ENCODE results near the gene DNM3. TPM values are rescaled to one million over a fixed set of nuclear protein-coding genes. Genes with fewer than 3 reads are reported as not detected.

The DNM3 gene
- total and polyA plus RNA-seq, 2 donors (not counting 1 experiment from before 2014, with no cell fraction given), result 1.0 to 1.3 TPM

DNA sequence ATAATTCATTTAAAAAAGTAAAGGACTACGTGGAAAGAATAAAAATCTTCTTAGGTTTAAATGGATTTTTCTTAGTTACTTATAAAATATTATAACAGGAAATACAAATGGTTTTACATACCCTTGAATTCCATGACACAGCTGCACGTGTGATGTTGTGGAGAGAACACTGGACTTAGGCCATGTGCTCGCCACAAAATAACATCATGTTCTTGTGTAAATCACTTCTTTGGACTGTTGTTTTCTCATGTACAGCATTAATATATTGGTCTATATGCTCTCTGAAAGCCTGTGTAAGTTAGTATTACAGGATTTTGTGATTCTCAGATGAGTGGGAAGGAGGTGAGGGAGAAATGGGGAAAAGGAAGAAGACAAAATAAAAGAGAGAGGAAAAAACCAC lies 228.2 kb downstream of the DNM3 start:
- no peaks in the 10 kb centered on the region for H3K79me2 ChIP-seq (ENCODE audit: control insufficient read depth, insufficient read depth, low read length)
- Mint-ChIP-seq H3K27me3 (no peaks in the 10 kb centered on the region), H3K4me3 (no peak overlapping the region), H3K9me3 (ENCODE audit: insufficient read depth) (no peaks in the 10 kb centered on the region), H3K27ac (no peak overlapping the region), H3K4me1 (no peaks in the 10 kb centered on the region)
- intact Hi-C loops (cut with micrococcal nuclease), result no loop called here
- no peak overlapping the region for H2AFZ ChIP-seq (ENCODE audit: insufficient read depth, low read depth, low read length, poor library complexity, severe bottlenecking)
- POLR2A ChIA-PET, result no interaction called here
- H3K36me3 ChIP-seq (replicated peaks in 1 of 2; ENCODE audit: control extremely low read depth in 1 of 2, control insufficient read depth in 1 of 2, extremely low read depth in 1 of 2, insufficient read depth in 2 of 2, low read length in 1 of 2), result no peaks in the 10 kb centered on the region
- ATAC-seq (ENCODE audit: low read depth), result no peak
- TF ChIP-seq CTCF (IDR thresholded peaks at IDR 0.05), result no peak
- no peak for TF ChIP-seq EZH2 (IDR thresholded peaks at IDR 0.05; ENCODE audit: borderline replicate concordance, insufficient read depth, low read depth, low read length, poor library complexity, severe bottlenecking)
- DNase-seq, result no peak
- H3K4me1 ChIP-seq (ENCODE audit: control insufficient read depth in 2 of 2, insufficient read depth in 2 of 2, low read length in 2 of 2), result no peaks in the 10 kb centered on the region
- no peaks in the 10 kb centered on the region for H3K27me3 ChIP-seq (replicated peaks in 1 of 4; ENCODE audit: control extremely low read depth in 1 of 4, control insufficient read depth in 3 of 4, insufficient read depth in 4 of 4, low read length in 3 of 4)
- no peak overlapping the region for H3K4me2 ChIP-seq (replicated peaks; ENCODE audit: low read depth, low read length, poor library complexity, severe bottlenecking)
- H3K9ac ChIP-seq (ENCODE audit: low read length), result no peak overlapping the region
- no peaks in the 10 kb centered on the region for H3K9me3 ChIP-seq (ENCODE audit: control extremely low read depth in 1 of 3, control insufficient read depth in 2 of 3, insufficient read depth in 1 of 3, low read length in 2 of 3)
- no peaks in the 10 kb centered on the region for H4K20me1 ChIP-seq (ENCODE audit: control insufficient read depth, insufficient read depth, low read length, poor library complexity, severe bottlenecking)
- H3K4me3 ChIP-seq (ENCODE audit: control extremely low read depth in 1 of 5, extremely low read depth in 1 of 5, insufficient read depth in 1 of 5, low read depth in 2 of 5, low read length in 4 of 5), result no peak overlapping the region
- WGBS (ENCODE audit: insufficient coverage), result no CpG with 5 or more reads among the region's 3 CpGs
- no peak overlapping the region for H3K27ac ChIP-seq (ENCODE audit: low read length in 2 of 2)
- CTCF ChIA-PET, result no interaction called here

- H3K4me3 ChIP-seq (ENCODE audit: control extremely low read depth in 1 of 5, extremely low read depth in 1 of 5, insufficient read depth in 1 of 5, low read depth in 2 of 5, low read length in 4 of 5), result no peak overlapping the region
- no peak overlapping the region for H2AFZ ChIP-seq (ENCODE audit: insufficient read depth, low read depth, low read length, poor library complexity, severe bottlenecking)
- ChIA-PET POLR2A (no interaction called here), CTCF (no interaction called here)
- H3K27me3 ChIP-seq (replicated peaks in 1 of 4; ENCODE audit: control extremely low read depth in 1 of 4, control insufficient read depth in 3 of 4, insufficient read depth in 4 of 4, low read length in 3 of 4), result no peaks in the 10 kb centered on the region
- TF ChIP-seq CTCF (IDR thresholded peaks at IDR 0.05) (no peak), EZH2 (IDR thresholded peaks at IDR 0.05; ENCODE audit: borderline replicate concordance, insufficient read depth, low read depth, low read length, poor library complexity, severe bottlenecking) (no peak)
- Mint-ChIP-seq H3K9me3 (ENCODE audit: insufficient read depth) (no peaks in the 10 kb centered on the region), H3K4me3 (no peak overlapping the region), H3K4me1 (no peaks in the 10 kb centered on the region), H3K27ac (no peak overlapping the region), H3K27me3 (no peaks in the 10 kb centered on the region)
- no peak for ATAC-seq (ENCODE audit: low read depth)
- intact Hi-C loops (cut with micrococcal nuclease), result no loop called here
- H3K9me3 ChIP-seq (ENCODE audit: control extremely low read depth in 1 of 3, control insufficient read depth in 2 of 3, insufficient read depth in 1 of 3, low read length in 2 of 3), result no peaks in the 10 kb centered on the region
- no peak overlapping the region for H3K4me2 ChIP-seq (replicated peaks; ENCODE audit: low read depth, low read length, poor library complexity, severe bottlenecking)
- H3K79me2 ChIP-seq (ENCODE audit: control insufficient read depth, insufficient read depth, low read length), result no peaks in the 10 kb centered on the region
- H4K20me1 ChIP-seq (ENCODE audit: control insufficient read depth, insufficient read depth, low read length, poor library complexity, severe bottlenecking), result no peaks in the 10 kb centered on the region
- H3K36me3 ChIP-seq (replicated peaks in 1 of 2; ENCODE audit: control extremely low read depth in 1 of 2, control insufficient read depth in 1 of 2, extremely low read depth in 1 of 2, insufficient read depth in 2 of 2, low read length in 1 of 2), result no peaks in the 10 kb centered on the region
- DNase-seq, result no peak
- no peak overlapping the region for H3K27ac ChIP-seq (ENCODE audit: low read length in 2 of 2)
- no peak overlapping the region for H3K9ac ChIP-seq (ENCODE audit: low read length)
- no peaks in the 10 kb centered on the region for H3K4me1 ChIP-seq (ENCODE audit: control insufficient read depth in 2 of 2, insufficient read depth in 2 of 2, low read length in 2 of 2)
These were observed 228.8 kb downstream of the DNM3 start for GRCh38 chr1:172070055-172070454.
